Measurements from ENCODE around the gene RETN. TPM values are rescaled to one million over a fixed set of nuclear protein-coding genes. Genes with fewer than 3 reads are reported as not detected.

Gene RETN
- total and polyA plus RNA-seq, 2 experiments from 2014 or later: not detected

DNA sequence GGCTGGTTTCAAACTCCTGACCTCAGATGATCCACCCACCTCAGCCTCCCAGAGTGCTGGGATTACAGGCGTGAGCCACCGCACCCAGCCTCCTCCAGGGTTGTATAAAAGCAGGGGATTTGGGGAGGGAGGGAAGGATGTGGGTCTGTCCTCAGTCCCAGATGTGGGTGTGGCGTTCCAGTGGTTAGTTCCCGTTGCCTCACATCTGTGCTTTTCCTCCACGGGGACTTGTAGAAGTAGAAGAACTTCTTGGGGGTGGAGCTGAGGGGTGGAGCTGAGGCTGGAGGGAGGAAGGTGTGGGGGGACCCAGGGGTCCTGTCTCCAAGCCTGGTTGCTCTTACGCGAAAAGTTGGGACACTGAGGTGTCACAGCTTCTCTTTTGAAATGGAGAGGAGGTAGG is 7.5 kb downstream of the RETN start:
- Mint-ChIP-seq H3K36me3 (ENCODE audit: low read depth) (no peaks in the 10 kb centered on the region), H3K27ac (no peak overlapping the region), H3K27me3 (ENCODE audit: insufficient read depth, low read depth, poor library complexity) (peaks cover 32% of the 10 kb centered on the region), H3K4me1 (no peaks in the 10 kb centered on the region), H3K4me3 (no peak overlapping the region), H3K9me3 (peaks cover 6% of the 10 kb centered on the region)
- TF ChIP-seq ZNF331 (CRISPR knock-in tag; IDR thresholded peaks at IDR 0.05; ENCODE audit: low read depth) (no peak), STAT1 (IDR thresholded peaks at IDR 0.05; ENCODE audit: unreplicated experiment) (no peak), JUNB (IDR thresholded peaks at IDR 0.05; ENCODE audit: unreplicated experiment) (no peak), NANOG (IDR thresholded peaks at IDR 0.05; ENCODE audit: borderline replicate concordance) (no peak), EZH2 (IDR thresholded peaks at IDR 0.05; ENCODE audit: low read depth, unreplicated experiment) (no peak), CREB1 (CRISPR knock-in tag; IDR thresholded peaks at IDR 0.05; ENCODE audit: low read depth) (no peak), POLR2AphosphoS5 (IDR thresholded peaks at IDR 0.05; ENCODE audit: low read depth) (no peak), EZH2phosphoT487 (IDR thresholded peaks at IDR 0.05; ENCODE audit: unreplicated experiment) (no peak), ZNF114 (CRISPR knock-in tag; IDR thresholded peaks at IDR 0.05) (no peak)
- TF ChIP-seq, protein P1, sequence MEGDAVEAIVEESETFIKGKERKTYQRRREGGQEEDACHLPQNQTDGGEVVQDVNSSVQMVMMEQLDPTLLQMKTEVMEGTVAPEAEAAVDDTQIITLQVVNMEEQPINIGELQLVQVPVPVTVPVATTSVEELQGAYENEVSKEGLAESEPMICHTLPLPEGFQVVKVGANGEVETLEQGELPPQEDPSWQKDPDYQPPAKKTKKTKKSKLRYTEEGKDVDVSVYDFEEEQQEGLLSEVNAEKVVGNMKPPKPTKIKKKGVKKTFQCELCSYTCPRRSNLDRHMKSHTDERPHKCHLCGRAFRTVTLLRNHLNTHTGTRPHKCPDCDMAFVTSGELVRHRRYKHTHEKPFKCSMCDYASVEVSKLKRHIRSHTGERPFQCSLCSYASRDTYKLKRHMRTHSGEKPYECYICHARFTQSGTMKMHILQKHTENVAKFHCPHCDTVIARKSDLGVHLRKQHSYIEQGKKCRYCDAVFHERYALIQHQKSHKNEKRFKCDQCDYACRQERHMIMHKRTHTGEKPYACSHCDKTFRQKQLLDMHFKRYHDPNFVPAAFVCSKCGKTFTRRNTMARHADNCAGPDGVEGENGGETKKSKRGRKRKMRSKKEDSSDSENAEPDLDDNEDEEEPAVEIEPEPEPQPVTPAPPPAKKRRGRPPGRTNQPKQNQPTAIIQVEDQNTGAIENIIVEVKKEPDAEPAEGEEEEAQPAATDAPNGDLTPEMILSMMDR (conservative IDR thresholded peaks at IDR 0.05; ENCODE audit: low read depth in 2 of 2): no peak
- TF ChIP-seq, protein P2, sequence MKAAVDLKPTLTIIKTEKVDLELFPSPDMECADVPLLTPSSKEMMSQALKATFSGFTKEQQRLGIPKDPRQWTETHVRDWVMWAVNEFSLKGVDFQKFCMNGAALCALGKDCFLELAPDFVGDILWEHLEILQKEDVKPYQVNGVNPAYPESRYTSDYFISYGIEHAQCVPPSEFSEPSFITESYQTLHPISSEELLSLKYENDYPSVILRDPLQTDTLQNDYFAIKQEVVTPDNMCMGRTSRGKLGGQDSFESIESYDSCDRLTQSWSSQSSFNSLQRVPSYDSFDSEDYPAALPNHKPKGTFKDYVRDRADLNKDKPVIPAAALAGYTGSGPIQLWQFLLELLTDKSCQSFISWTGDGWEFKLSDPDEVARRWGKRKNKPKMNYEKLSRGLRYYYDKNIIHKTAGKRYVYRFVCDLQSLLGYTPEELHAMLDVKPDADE (IDR thresholded peaks at IDR 0.05): no peak
- TF ChIP-seq, protein P3, sequence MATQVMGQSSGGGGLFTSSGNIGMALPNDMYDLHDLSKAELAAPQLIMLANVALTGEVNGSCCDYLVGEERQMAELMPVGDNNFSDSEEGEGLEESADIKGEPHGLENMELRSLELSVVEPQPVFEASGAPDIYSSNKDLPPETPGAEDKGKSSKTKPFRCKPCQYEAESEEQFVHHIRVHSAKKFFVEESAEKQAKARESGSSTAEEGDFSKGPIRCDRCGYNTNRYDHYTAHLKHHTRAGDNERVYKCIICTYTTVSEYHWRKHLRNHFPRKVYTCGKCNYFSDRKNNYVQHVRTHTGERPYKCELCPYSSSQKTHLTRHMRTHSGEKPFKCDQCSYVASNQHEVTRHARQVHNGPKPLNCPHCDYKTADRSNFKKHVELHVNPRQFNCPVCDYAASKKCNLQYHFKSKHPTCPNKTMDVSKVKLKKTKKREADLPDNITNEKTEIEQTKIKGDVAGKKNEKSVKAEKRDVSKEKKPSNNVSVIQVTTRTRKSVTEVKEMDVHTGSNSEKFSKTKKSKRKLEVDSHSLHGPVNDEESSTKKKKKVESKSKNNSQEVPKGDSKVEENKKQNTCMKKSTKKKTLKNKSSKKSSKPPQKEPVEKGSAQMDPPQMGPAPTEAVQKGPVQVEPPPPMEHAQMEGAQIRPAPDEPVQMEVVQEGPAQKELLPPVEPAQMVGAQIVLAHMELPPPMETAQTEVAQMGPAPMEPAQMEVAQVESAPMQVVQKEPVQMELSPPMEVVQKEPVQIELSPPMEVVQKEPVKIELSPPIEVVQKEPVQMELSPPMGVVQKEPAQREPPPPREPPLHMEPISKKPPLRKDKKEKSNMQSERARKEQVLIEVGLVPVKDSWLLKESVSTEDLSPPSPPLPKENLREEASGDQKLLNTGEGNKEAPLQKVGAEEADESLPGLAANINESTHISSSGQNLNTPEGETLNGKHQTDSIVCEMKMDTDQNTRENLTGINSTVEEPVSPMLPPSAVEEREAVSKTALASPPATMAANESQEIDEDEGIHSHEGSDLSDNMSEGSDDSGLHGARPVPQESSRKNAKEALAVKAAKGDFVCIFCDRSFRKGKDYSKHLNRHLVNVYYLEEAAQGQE (IDR thresholded peaks at IDR 0.05; ENCODE audit: unreplicated experiment): no peak
- TF ChIP-seq, protein P4, sequence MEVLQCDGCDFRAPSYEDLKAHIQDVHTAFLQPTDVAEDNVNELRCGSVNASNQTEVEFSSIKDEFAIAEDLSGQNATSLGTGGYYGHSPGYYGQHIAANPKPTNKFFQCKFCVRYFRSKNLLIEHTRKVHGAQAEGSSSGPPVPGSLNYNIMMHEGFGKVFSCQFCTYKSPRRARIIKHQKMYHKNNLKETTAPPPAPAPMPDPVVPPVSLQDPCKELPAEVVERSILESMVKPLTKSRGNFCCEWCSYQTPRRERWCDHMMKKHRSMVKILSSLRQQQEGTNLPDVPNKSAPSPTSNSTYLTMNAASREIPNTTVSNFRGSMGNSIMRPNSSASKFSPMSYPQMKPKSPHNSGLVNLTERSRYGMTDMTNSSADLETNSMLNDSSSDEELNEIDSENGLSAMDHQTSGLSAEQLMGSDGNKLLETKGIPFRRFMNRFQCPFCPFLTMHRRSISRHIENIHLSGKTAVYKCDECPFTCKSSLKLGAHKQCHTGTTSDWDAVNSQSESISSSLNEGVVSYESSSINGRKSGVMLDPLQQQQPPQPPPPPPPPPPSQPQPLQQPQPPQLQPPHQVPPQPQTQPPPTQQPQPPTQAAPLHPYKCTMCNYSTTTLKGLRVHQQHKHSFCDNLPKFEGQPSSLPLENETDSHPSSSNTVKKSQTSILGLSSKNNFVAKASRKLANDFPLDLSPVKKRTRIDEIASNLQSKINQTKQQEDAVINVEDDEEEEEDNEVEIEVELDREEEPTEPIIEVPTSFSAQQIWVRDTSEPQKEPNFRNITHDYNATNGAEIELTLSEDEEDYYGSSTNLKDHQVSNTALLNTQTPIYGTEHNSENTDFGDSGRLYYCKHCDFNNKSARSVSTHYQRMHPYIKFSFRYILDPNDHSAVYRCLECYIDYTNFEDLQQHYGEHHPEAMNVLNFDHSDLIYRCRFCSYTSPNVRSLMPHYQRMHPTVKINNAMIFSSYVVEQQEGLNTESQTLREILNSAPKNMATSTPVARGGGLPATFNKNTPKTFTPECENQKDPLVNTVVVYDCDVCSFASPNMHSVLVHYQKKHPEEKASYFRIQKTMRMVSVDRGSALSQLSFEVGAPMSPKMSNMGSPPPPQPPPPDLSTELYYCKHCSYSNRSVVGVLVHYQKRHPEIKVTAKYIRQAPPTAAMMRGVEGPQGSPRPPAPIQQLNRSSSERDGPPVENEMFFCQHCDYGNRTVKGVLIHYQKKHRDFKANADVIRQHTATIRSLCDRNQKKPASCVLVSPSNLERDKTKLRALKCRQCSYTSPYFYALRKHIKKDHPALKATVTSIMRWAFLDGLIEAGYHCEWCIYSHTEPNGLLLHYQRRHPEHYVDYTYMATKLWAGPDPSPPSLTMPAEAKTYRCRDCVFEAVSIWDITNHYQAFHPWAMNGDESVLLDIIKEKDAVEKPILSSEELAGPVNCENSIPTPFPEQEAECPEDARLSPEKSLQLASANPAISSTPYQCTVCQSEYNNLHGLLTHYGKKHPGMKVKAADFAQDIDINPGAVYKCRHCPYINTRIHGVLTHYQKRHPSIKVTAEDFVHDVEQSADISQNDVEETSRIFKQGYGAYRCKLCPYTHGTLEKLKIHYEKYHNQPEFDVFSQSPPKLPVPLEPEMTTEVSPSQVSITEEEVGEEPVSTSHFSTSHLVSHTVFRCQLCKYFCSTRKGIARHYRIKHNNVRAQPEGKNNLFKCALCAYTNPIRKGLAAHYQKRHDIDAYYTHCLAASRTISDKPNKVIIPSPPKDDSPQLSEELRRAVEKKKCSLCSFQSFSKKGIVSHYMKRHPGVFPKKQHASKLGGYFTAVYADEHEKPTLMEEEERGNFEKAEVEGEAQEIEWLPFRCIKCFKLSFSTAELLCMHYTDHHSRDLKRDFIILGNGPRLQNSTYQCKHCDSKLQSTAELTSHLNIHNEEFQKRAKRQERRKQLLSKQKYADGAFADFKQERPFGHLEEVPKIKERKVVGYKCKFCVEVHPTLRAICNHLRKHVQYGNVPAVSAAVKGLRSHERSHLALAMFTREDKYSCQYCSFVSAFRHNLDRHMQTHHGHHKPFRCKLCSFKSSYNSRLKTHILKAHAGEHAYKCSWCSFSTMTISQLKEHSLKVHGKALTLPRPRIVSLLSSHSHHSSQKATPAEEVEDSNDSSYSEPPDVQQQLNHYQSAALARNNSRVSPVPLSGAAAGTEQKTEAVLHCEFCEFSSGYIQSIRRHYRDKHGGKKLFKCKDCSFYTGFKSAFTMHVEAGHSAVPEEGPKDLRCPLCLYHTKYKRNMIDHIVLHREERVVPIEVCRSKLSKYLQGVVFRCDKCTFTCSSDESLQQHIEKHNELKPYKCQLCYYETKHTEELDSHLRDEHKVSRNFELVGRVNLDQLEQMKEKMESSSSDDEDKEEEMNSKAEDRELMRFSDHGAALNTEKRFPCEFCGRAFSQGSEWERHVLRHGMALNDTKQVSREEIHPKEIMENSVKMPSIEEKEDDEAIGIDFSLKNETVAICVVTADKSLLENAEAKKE (CRISPR knock-in tag; IDR thresholded peaks at IDR 0.05): no peak
- Histone ChIP-seq H3K4me1 (ENCODE audit: insufficient read depth) (no peaks in the 10 kb centered on the region), H3K27ac (ENCODE audit: low read depth) (no peak overlapping the region), H4K20me1 (replicated peaks; ENCODE audit: insufficient read depth) (no peaks in the 10 kb centered on the region), H3K9me2 (ENCODE audit: insufficient read depth) (no peaks in the 10 kb centered on the region), H3K36me3 (ENCODE audit: insufficient read depth) (no peaks in the 10 kb centered on the region), H3F3A (replicated peaks; ENCODE audit: low read depth) (no peaks in the 10 kb centered on the region), H3K27me3 (ENCODE audit: insufficient read depth) (peaks cover 17% of the 10 kb centered on the region; the same call in 1 of the 2 replicates), H3K79me2 (replicated peaks; ENCODE audit: insufficient read depth) (0 out of 2 replicates have a peak, but pooled peaks cover 3% of the 10 kb centered on the region), H3K4me2 (no peak overlapping the region), H2AFZ (no peak overlapping the region), H3K4me3 (no peak overlapping the region)
- no peak for ATAC-seq
- no peak for DNase-seq (ENCODE audit: low spot score)
